Chondrocyte (in vitro differentiated cells): ENCODE results near the gene OR51L1. TPM values are rescaled to one million over a fixed set of nuclear protein-coding genes. Genes with fewer than 3 reads are reported as not detected.
A peak's percentile ranks its signal among the peaks of the same experiment; 100 is the strongest.

Experiments
- DNase-seq: peaks from one replicate; pipeline ENCODE4 v3.0.0; 2021; ENCODE audit warnings: mixed read lengths, low spot score
- H3K27ac Mint-ChIP-seq: one replicate; pipeline ENCODE4 v1.8.0; 2021; ENCODE audit warnings: mild to moderate bottlenecking, moderate library complexity, mixed read lengths; ENCODE audit not compliant: unreplicated experiment
- H3K27me3 Mint-ChIP-seq: 2 replicates; pipeline ENCODE4 v1.8.0; 2021; ENCODE audit warnings: low read depth, mixed read lengths
- H3K36me3 Mint-ChIP-seq: 2 replicates; pipeline ENCODE4 v1.8.0; 2021; ENCODE audit warnings: low read depth, mixed read lengths
- H3K4me1 Mint-ChIP-seq: 2 replicates; pipeline ENCODE4 v1.8.0; 2021; ENCODE audit warnings: low read depth, mild to moderate bottlenecking, mixed read lengths
- H3K4me3 Mint-ChIP-seq: one replicate; pipeline ENCODE4 v1.8.0; 2021; ENCODE audit warnings: mild to moderate bottlenecking, moderate library complexity, mixed read lengths; ENCODE audit not compliant: unreplicated experiment
- H3K9me3 Mint-ChIP-seq: 2 replicates; pipeline ENCODE4 v1.8.0; 2021; ENCODE audit warnings: low read depth, mixed read lengths
- CTCF ChIP-seq: fragments of 200-600 bp; sonication (generic); IDR thresholded peaks from 2 replicates; pipeline ENCODE4 v1.5.0; 2021; ENCODE audit warnings: antibody characterized with exemption, mild to moderate bottlenecking, moderate library complexity
- total RNA-seq: library from RNA; stranded (reverse); gene quantifications from 3 replicates; pipeline ENCODE4 v1.2.1, GENCODE V29; 2021

The OR51L1 gene
- total RNA-seq, 1 donor from 2014 or later, result not detected

GRCh38 chr11:5004424-5005274 is 10.0 kb downstream of the OR51L1 start:
- Mint-ChIP-seq H3K27me3 (peaks cover 26% of the 10 kb centered on the region), H3K36me3 (no peaks in the 10 kb centered on the region), H3K27ac (no peak overlapping the region), H3K9me3 (no peaks in the 10 kb centered on the region), H3K4me1 (no peaks in the 10 kb centered on the region), H3K4me3 (no peak overlapping the region)
- no peak for DNase-seq
- TF ChIP-seq CTCF, result peak; percentile 89

GRCh38 chr11:5007561-5007960 is 12.9 kb downstream of the OR51L1 start:
- Mint-ChIP-seq H3K27ac (no peak overlapping the region), H3K36me3 (no peaks in the 10 kb centered on the region), H3K9me3 (no peaks in the 10 kb centered on the region), H3K4me1 (no peaks in the 10 kb centered on the region), H3K4me3 (no peak overlapping the region), H3K27me3 (peaks cover 21% of the 10 kb centered on the region)
- TF ChIP-seq CTCF, result no peak
- DNase-seq, result no peak

- Mint-ChIP-seq H3K4me3 (no peak overlapping the region), H3K27ac (no peak overlapping the region), H3K36me3 (no peaks in the 10 kb centered on the region), H3K4me1 (no peaks in the 10 kb centered on the region), H3K9me3 (peaks cover 5% of the 10 kb centered on the region), H3K27me3 (peaks cover 12% of the 10 kb centered on the region)
- DNase-seq, result no peak
- no peak for TF ChIP-seq CTCF
Observed at GRCh38 chr11:5011254-5011653, 16.6 kb downstream of the OR51L1 start.

GRCh38 chr11:5013012-5013411 is 18.4 kb downstream of the OR51L1 start:
- Mint-ChIP-seq H3K9me3 (peaks cover 5% of the 10 kb centered on the region), H3K27ac (no peak overlapping the region), H3K4me1 (no peaks in the 10 kb centered on the region), H3K36me3 (no peaks in the 10 kb centered on the region), H3K4me3 (no peak overlapping the region), H3K27me3 (peaks cover 15% of the 10 kb centered on the region)
- no peak for DNase-seq
- TF ChIP-seq CTCF, result no peak

GRCh38 chr11:5021996-5022395 is 27.3 kb downstream of the OR51L1 start:
- DNase-seq, result no peak
- peaks cover 20% of the 10 kb centered on the region for H3K9me3 Mint-ChIP-seq
- peaks cover 4% of the 10 kb centered on the region for H3K27me3 Mint-ChIP-seq
- H3K4me1 Mint-ChIP-seq, result no peaks in the 10 kb centered on the region
- H3K4me3 Mint-ChIP-seq, result no peak overlapping the region
- no peak for TF ChIP-seq CTCF
- no peaks in the 10 kb centered on the region for H3K36me3 Mint-ChIP-seq
- no peak overlapping the region for H3K27ac Mint-ChIP-seq
